Peyer's patch (tissue), 4 donors: ENCODE results near the gene CBX8. TPM values are rescaled to one million over a fixed set of nuclear protein-coding genes. Genes with fewer than 3 reads are reported as not detected.
"Not testable (repeated sequence)": the region's sequence is repeated elsewhere in the genome, so short reads cannot be mapped to it uniquely, and the experiment has no call there.

ENCODE experiments used
- DNase-seq, 3 donors: peaks; one replicate each; pipeline ENCODE4 v3.0.0-alpha.2; 2017 to 2019
- H3K27ac ChIP-seq, 4 donors: fragments of 200-600 bp; sonication (generic); one replicate each; pipeline ENCODE4 v1.5.1; 2016 to 2019
- H3K27me3 ChIP-seq, 2 donors: fragments of 200-600 bp; sonication (generic); one replicate each; pipeline ENCODE4 v1.5.1; 2019
- H3K36me3 ChIP-seq, 3 donors: fragments of 200-600 bp; sonication (generic); one replicate each; pipeline ENCODE4 v1.5.1; 2016 to 2019
- H3K4me1 ChIP-seq, 4 donors: fragments of 200-600 bp; sonication (generic); one replicate each; pipeline ENCODE4 v1.5.1; 2016 to 2019
- H3K4me3 ChIP-seq, 4 donors: fragments of 200-600 bp; sonication (generic); 1 replicate in 3 of 4; 2 replicates in 1 of 4; pipeline ENCODE4 v1.5.1; 2016 to 2019; ENCODE audit warnings: mild to moderate bottlenecking in 1 of 4
- H3K9me3 ChIP-seq, 4 donors: fragments of 200-600 bp; sonication (generic); one replicate each; pipeline ENCODE4 v1.5.1; 2016 to 2019; ENCODE audit warnings: mild to moderate bottlenecking in 1 of 4
- POLR2A ChIP-seq, 2 donors: fragments of 450-650 bp; IDR thresholded peaks; one replicate each; pipeline ENCODE4 v1.5.1; 2017; ENCODE audit warnings: antibody characterized with exemption in 2 of 2, mild to moderate bottlenecking in 2 of 2, moderate library complexity in 2 of 2
- total RNA-seq, 4 donors: library from RNA; depleted of rRNA; stranded (reverse); fragments of >200 nt; gene quantifications; one replicate each; pipeline ENCODE4 v1.1.0, GENCODE V29; 2016
- TF ChIP-seq, protein P1 (sequence below), 6 experiments: fragments of 450-650 bp in 4 of 6; fragments of 200-600 bp in 2 of 6; sonication (generic) in 1 of 6; IDR thresholded peaks; one replicate each; pipeline ENCODE4 v1.5.1; 2017 to 2019; ENCODE audit warnings: antibody characterized with exemption in 6 of 6, mild to moderate bottlenecking in 3 of 6, moderate library complexity in 1 of 6

CBX8 gene
- total RNA-seq, 4 donors from 2014 or later = 2.5 to 14.9 (median 3.5) TPM

DNA sequence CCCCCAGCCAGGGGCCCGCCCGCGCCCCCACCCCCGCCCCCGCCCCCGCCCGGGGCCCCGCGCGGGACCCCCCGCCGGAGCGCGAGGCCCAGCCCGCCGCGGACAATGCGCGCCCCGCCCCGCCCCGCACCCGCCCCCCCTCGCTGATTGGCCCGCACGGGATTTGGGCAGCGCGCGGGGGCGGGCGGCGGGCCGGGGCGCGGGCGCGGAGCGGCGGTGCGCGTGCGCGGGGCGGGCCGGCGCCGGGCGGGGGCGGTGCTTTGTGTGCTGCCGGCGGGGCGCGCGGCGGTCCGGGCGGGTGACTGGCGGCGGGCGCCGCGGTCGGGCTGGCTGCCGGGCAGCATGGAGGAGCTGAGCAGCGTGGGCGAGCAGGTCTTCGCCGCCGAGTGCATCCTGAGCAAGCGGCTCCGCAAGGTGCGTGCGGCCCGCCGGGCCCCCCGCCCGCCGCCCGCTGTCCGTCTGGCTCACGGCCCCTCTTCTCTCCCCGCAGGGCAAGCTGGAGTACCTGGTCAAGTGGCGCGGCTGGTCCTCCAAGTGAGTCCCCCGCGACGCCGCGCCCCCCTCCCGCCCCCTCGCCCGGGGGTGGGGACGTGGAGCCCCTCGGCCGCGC, 18.9 kb downstream of the CBX8 start, which contains the start of gene CBX2:
Gene CBX2 (plus strand): TSS at position 255 of the 610 bp plus-strand sequence. CDS start 88 bp downstream, at position 343.
- H3K9me3 ChIP-seq = no peaks in the 10 kb centered on the region
- no peaks in the 10 kb centered on the region for H3K36me3 ChIP-seq
- peaks cover 2 to 20% (median 8%) of the 10 kb centered on the region in 4 donors for H3K4me1 ChIP-seq
- H3K4me3 ChIP-seq = peak within 1 kb of the TSS; percentile 42 to 79 (median 65)
- peaks cover 0 to 35% of the 10 kb centered on the region in 2 donors for H3K27me3 ChIP-seq
- DNase-seq = peak; percentile 51 to 87 (median 84)
- no peak for TF ChIP-seq POLR2A (IDR thresholded peaks at IDR 0.05)
- TF ChIP-seq, protein P1, sequence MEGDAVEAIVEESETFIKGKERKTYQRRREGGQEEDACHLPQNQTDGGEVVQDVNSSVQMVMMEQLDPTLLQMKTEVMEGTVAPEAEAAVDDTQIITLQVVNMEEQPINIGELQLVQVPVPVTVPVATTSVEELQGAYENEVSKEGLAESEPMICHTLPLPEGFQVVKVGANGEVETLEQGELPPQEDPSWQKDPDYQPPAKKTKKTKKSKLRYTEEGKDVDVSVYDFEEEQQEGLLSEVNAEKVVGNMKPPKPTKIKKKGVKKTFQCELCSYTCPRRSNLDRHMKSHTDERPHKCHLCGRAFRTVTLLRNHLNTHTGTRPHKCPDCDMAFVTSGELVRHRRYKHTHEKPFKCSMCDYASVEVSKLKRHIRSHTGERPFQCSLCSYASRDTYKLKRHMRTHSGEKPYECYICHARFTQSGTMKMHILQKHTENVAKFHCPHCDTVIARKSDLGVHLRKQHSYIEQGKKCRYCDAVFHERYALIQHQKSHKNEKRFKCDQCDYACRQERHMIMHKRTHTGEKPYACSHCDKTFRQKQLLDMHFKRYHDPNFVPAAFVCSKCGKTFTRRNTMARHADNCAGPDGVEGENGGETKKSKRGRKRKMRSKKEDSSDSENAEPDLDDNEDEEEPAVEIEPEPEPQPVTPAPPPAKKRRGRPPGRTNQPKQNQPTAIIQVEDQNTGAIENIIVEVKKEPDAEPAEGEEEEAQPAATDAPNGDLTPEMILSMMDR (IDR thresholded peaks at IDR 0.05) = no peak
- H3K27ac ChIP-seq = peak within 1 kb of the TSS in 1 of 4 donors; percentile 28

DNA sequence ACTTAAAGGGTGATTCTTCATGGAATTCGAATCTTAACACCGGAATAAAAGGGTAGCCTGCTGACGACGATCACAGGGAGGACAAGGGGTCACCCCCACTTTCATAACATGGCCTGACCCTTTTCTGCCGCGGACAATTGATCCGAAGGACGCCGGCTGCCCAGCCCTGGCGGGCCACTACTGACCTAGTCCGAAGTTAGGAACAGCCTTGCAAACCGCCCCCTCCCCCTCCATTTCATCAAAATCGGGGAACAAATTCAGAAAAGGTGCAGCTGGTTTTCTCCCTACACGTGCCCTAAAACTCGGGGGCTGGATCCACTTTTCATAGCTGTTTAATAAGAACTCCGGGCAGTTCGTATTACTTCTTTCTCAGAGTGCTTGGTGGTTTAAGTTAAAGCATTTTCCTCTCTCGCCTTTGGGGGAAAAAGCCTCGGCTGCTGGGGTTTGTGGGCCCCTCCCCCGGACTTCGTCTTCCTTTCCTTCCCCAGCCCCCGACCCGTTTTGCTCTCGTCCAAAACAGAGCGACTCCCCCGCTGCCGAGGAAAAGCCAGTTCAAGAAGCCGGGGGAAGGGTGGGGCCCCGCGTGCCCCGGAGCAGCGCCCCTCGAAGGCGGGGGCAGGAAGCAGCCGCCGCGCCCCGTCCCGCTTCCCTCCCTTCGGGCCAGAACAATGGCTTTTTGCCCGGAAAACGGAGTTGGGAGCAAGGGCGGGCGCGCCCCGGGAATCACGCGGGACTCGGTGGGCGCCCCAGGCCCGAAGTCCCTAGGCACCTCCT, 19.6 kb downstream of the CBX8 start:
- Histone ChIP-seq H3K4me3 (peak overlapping the region; percentile 32 to 79 (median 61)), H3K36me3 (no peaks in the 10 kb centered on the region), H3K9me3 (no peaks in the 10 kb centered on the region), H3K27me3 (peaks cover 0 to 41% of the 10 kb centered on the region in 2 donors), H3K4me1 (peaks cover 2 to 20% (median 8%) of the 10 kb centered on the region in 4 donors), H3K27ac (peak overlapping the region in 1 of 4 donors; percentile 28)
- no peak for TF ChIP-seq POLR2A (IDR thresholded peaks at IDR 0.05)
- TF ChIP-seq, protein P1 (IDR thresholded peaks at IDR 0.05) = no peak
- no peak for DNase-seq

DNA sequence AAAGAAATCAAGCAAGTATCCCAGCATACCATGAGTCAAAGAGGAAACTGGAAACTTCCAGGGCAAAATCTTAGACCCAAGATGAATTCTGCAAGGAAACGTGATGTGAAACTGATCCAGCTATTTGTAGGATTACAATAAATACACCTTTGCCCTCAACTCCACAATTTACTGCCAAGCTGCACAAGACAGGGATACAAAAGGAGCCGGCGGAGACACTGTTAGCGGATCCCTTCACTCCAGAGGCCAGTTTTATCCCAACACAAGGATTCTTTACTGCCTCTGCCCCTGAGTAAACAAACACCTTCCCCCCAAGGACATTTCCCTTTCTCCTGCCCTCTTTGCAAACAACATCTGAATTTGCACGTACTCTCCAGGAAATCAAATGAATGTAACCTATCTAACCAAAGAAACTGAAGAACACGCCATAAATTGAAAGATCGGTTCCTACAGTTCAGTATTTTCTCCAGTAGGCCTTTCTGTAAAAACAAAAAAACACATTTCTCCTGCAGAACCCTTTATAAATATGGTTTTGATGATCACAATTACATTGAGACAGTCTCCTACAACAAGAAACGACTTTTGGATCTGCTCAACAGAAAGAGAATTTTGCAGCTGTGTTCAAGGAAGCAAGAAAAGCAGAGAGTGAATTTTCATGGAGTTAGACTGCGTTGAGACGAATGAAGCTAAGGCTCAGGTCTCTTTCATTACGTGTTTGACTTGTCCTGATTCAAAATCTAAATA, 20.3 kb downstream of the CBX8 start:
- no peaks in the 10 kb centered on the region for H3K36me3 ChIP-seq
- no peak overlapping the region for H3K27ac ChIP-seq
- TF ChIP-seq, protein P1 (IDR thresholded peaks at IDR 0.05) = no peak
- TF ChIP-seq POLR2A (IDR thresholded peaks at IDR 0.05) = no peak
- no peak overlapping the region for H3K4me3 ChIP-seq
- no peak for DNase-seq
- H3K27me3 ChIP-seq = peaks cover 0 to 37% of the 10 kb centered on the region in 2 donors
- H3K9me3 ChIP-seq = no peaks in the 10 kb centered on the region
- H3K4me1 ChIP-seq = peaks cover 2 to 20% (median 8%) of the 10 kb centered on the region in 4 donors

- no peak for TF ChIP-seq POLR2A (IDR thresholded peaks at IDR 0.05)
- TF ChIP-seq, protein P1 (IDR thresholded peaks at IDR 0.05) = no peak
These were observed 21.2 kb downstream of the CBX8 start for GRCh38 chr17:79775632-79776031.

DNA sequence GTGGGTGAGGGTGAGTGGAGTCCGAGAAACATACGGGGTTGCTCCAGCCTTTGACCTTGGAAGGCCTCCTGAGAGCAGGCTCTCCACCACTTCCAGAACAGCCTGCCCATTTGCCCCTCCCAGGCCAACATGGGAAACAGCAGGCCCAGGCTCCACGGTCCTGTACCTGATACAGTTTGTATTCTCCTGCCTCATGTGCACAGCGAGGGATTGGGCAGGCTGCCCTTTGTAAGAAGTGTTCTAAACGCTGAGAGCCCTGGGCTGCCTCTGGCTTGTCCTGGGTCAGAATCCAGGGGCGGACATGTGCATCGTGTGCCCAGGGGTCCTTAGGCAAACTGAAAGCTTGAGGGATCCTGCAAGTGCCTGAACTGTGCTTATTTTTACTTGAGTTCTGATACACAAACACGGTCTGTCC, 22.3 kb downstream of the CBX8 start:
- peaks cover 2 to 20% (median 8%) of the 10 kb centered on the region in 4 donors for H3K4me1 ChIP-seq
- H3K27ac ChIP-seq = no peak overlapping the region
- H3K36me3 ChIP-seq = no peaks in the 10 kb centered on the region
- H3K9me3 ChIP-seq = no peaks in the 10 kb centered on the region
- TF ChIP-seq, protein P1 (IDR thresholded peaks at IDR 0.05) = no peak
- TF ChIP-seq POLR2A (IDR thresholded peaks at IDR 0.05) = no peak
- H3K4me3 ChIP-seq = no peak overlapping the region
- peaks cover 0 to 37% of the 10 kb centered on the region in 2 donors for H3K27me3 ChIP-seq
- DNase-seq = no peak

More at GRCh38 chr17:79775632-79776031, 21.2 kb downstream of the CBX8 start:
- H3K27ac ChIP-seq = no peak overlapping the region
- H3K4me1 ChIP-seq = peaks cover 2 to 20% (median 8%) of the 10 kb centered on the region in 4 donors
- no peaks in the 10 kb centered on the region for H3K36me3 ChIP-seq
- no peak overlapping the region for H3K4me3 ChIP-seq
- no peak for DNase-seq
- H3K9me3 ChIP-seq = no peaks in the 10 kb centered on the region
- peaks cover 0 to 37% of the 10 kb centered on the region in 2 donors for H3K27me3 ChIP-seq

DNA sequence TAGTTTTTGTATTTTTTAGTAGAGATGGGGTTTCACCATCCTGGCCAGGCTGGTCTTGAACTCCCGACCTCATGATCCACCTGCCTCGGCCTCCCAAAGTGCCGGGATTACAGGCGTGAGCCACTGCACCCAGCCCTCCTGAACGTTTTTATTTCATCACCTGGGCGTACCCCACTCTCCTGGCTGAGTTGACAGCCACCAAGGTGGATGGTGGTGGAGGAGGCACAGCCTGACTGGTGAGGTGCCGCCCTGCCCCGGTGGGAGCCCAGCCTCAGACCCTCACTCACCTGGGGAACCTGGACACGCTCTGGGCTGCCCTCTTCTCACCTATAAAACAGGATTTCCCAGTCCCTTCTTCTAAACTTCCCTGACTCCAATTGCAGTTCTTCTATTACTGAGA, 24.2 kb downstream of the CBX8 start:
- H3K27me3 ChIP-seq = peaks cover 0 to 24% of the 10 kb centered on the region in 2 donors
- peak in 1 of 3 donors; percentile 10 for DNase-seq
- not testable (repeated sequence) for H3K4me1 ChIP-seq, H3K36me3 ChIP-seq, H3K4me3 ChIP-seq, H3K27ac ChIP-seq, H3K9me3 ChIP-seq
